Activated CD4-positive, alpha-beta T cell treated with anti-CD3 and anti-CD28 coated beads, Interleukin-2, amount 50 U/mL, for 24 hours (primary cell): ENCODE data around the gene SLC8A1.

Source experiments
- DNase-seq, 2 donors: peaks; one replicate each; pipeline ENCODE4 v3.0.0-alpha.2; 2020; ENCODE audit warnings: low read depth in 1 of 2, low spot score in 1 of 2

SLC8A1 gene

GRCh38 chr2:40394031-40394430 is 57.9 kb downstream of the SLC8A1 start:
- DNase-seq = no peak

GRCh38 chr2:40388161-40388560 is 63.7 kb downstream of the SLC8A1 start:
- DNase-seq = no peak

- no peak for DNase-seq
Measured at GRCh38 chr2:40386177-40386576, 65.7 kb downstream of the SLC8A1 start.

- no peak for DNase-seq
Measured at GRCh38 chr2:40384714-40385113, 67.2 kb downstream of the SLC8A1 start.

- DNase-seq = no peak
Measured at GRCh38 chr2:40384233-40384632, 67.7 kb downstream of the SLC8A1 start.

GRCh38 chr2:40380721-40381120 is 71.2 kb downstream of the SLC8A1 start:
- DNase-seq = no peak

GRCh38 chr2:40380041-40380440 is 71.8 kb downstream of the SLC8A1 start:
- DNase-seq = no peak

GRCh38 chr2:40374543-40375240 is 77.2 kb downstream of the SLC8A1 start:
- no peak for DNase-seq

- no peak for DNase-seq
Measured at GRCh38 chr2:40373111-40373510, 78.8 kb downstream of the SLC8A1 start.

GRCh38 chr2:40372283-40372985 is 79.5 kb downstream of the SLC8A1 start:
- DNase-seq = no peak

- no peak for DNase-seq
Measured at GRCh38 chr2:40371525-40372282, 80.2 kb downstream of the SLC8A1 start.

GRCh38 chr2:40370007-40370395 is 81.9 kb downstream of the SLC8A1 start:
- DNase-seq = no peak

GRCh38 chr2:40369267-40370006 is 82.5 kb downstream of the SLC8A1 start:
- DNase-seq = no peak

GRCh38 chr2:40367652-40368051 is 84.2 kb downstream of the SLC8A1 start:
- DNase-seq = no peak

GRCh38 chr2:40367032-40367431 is 84.9 kb downstream of the SLC8A1 start:
- DNase-seq = no peak

GRCh38 chr2:40364151-40364874 is 87.6 kb downstream of the SLC8A1 start:
- no peak for DNase-seq

GRCh38 chr2:40363631-40364030 is 88.3 kb downstream of the SLC8A1 start:
- DNase-seq = no peak

- no peak for DNase-seq
Measured at GRCh38 chr2:40363231-40363630, 88.7 kb downstream of the SLC8A1 start.

GRCh38 chr2:40361478-40361877 is 90.4 kb downstream of the SLC8A1 start:
- DNase-seq = no peak

- no peak for DNase-seq
Measured at GRCh38 chr2:40360652-40361051, 91.2 kb downstream of the SLC8A1 start.

GRCh38 chr2:40359811-40360210 is 92.1 kb downstream of the SLC8A1 start:
- no peak for DNase-seq
